Esophagus muscularis mucosa (tissue), 4 donors: ENCODE results near the gene SH3BP5.

Source experiments
- CTCF ChIP-seq, 3 experiments: fragments of 200-600 bp in 2 of 3; fragments of 450-650 bp in 1 of 3; sonication (generic) in 2 of 3; IDR thresholded peaks; one replicate each; pipeline ENCODE4 v1.5.1; 2017 to 2019; ENCODE audit warnings: antibody characterized with exemption in 3 of 3, mild to moderate bottlenecking in 2 of 3, moderate library complexity in 1 of 3
- EP300 ChIP-seq: sonication (generic); formaldehyde crosslinking; IDR thresholded peaks from one replicate; pipeline ENCODE4 v1.6.1; 2017; ENCODE audit warnings: antibody characterized with exemption
- POLR2A ChIP-seq: fragments of 450-650 bp; IDR thresholded peaks from one replicate; pipeline ENCODE4 v1.6.1; 2017; ENCODE audit warnings: antibody characterized with exemption, moderate library complexity, mild to moderate bottlenecking, low read depth
- POLR2AphosphoS5 ChIP-seq, 2 donors: sonication (generic); formaldehyde crosslinking; IDR thresholded peaks; one replicate each; pipeline ENCODE4 v1.6.1; 2017; ENCODE audit warnings: antibody characterized with exemption in 2 of 2

GRCh38 chr3:15339001-15339400 is 6.6 kb upstream of the SH3BP5 start:
- no peak for TF ChIP-seq CTCF (IDR thresholded peaks at IDR 0.05)
- no peak for TF ChIP-seq POLR2AphosphoS5 (IDR thresholded peaks at IDR 0.05)
- TF ChIP-seq EP300 = no peak
- TF ChIP-seq POLR2A = no peak
